Prostate gland (tissue), 2 donors: ENCODE measurements around the gene FADS2.

Experiments used
- CTCF ChIP-seq, 4 experiments: fragments of 200-600 bp in 2 of 4; fragments of 450-650 bp in 2 of 4; sonication (generic) in 2 of 4; IDR thresholded peaks; 1 replicate in 3 of 4; 2 replicates in 1 of 4; pipeline ENCODE4 v1.5.1; 2016 to 2019; ENCODE audit warnings: antibody characterized with exemption in 4 of 4, mild to moderate bottlenecking in 2 of 4, moderate library complexity in 2 of 4
- POLR2AphosphoS5 ChIP-seq: sonication (generic); formaldehyde crosslinking; IDR thresholded peaks from one replicate; pipeline ENCODE4 v1.6.1; 2017; ENCODE audit warnings: antibody characterized with exemption

DNA sequence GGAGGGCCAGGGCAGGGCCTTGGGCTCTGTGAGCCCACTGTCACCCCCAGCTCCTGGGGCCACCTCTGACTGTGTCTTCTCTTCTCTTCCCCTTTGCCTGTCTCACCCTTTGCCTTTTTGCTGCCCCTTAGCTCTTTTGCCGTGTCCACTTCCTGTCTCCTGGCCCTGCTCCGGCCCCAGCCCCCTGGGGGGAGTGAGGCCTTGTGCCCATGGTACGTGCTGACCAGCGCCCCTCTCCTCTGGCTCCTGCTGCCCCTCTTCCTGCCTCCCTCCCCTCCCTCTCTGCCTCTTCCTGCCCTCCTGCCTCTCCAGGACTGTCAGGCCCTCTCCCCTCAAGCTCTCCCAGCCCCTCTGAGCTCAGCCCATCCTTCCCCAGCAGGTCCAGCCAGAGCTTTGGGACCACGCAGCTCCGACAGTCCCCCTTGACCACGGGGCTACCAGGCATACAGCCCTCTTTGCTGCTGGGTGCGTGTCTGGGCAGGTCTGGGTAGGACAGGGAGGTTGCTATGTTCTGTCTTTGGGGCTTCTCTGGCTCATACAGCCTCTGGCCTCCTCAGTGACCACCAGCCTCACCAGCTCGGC, 47.4 kb upstream of the FADS2 start:
- TF ChIP-seq CTCF (IDR thresholded peaks at IDR 0.05) (no peak), POLR2AphosphoS5 (no peak)
